Stimulated activated CD8-positive, alpha-beta memory T cell treated with anti-CD3 and anti-CD28 coated beads, Interleukin-15, amount 100 ng/mL, for 4 hours (primary cell): ENCODE results near the gene DLG2.
"Not testable (repeated sequence)": the region's sequence is repeated elsewhere in the genome, so short reads cannot be mapped to it uniquely, and the experiment has no call there.

ENCODE experiments used
- DNase-seq, 2 donors: peaks; one replicate each; pipeline ENCODE4 v3.0.0-alpha.2; 2020; ENCODE audit warnings: low read depth in 2 of 2

DLG2 gene

GRCh38 chr11:83642500-83642899 lies 1984.6 kb downstream of the DLG2 start:
- no peak for DNase-seq

DNA sequence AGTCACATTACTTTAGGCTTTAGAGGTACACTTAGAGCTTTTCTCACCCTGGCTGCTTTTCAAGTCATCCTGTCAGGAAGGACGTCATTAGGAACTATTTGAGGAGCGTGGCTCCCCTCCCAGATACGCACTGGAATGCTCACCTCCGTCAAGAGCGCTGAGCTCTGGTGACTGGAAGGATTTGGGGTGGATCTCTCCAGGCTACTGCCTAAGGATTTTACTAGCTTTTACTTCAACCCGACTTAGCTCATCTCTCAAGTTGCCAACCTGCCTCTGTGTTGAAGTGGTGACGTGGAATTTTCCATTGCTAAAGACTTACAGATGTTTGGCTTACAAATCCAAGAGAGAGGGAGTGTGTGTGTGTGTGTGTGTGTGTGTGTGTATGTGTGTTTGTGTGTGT lies 1985.6 kb downstream of the DLG2 start:
- no peak for DNase-seq

GRCh38 chr11:83639995-83640758 lies 1987.0 kb downstream of the DLG2 start:
- DNase-seq, result no peak

DNA sequence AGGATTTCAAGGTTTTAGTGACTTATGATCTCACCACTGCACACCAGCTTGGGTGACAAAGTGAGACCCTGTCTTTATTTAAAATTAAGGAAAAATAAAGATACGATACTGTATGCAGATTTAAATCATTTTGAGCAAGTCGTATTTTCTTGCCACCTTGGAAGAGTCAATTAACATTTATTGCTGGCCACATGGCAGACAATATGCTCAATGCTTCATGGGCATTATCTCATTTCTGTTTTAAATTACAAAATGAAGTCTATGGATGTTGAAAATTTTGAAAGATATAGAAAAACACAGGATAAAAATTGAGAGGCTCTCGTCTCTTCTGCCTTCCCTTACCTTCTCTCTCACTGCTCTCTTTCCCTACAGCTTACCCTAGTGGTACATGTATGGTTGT lies 1992.0 kb downstream of the DLG2 start:
- no peak for DNase-seq

DNA sequence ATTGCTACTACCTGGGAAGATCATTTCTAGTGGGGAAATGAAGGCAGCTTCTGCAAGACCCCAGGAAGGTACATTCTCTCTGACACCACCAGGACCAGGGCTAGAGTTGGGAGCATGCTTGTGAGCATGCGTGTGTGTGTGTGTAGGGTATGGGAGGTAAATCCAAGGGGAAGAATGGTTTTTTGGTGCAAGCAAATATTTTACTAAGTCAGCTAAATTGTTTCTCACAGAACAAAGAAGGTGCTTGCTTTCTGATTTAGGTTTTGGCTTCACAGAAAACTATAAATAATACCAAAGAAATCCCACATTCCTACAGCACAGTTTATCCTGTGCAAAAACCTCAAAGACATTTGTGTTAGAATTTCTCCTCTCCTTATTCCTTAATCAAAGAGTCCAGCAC lies 1996.9 kb downstream of the DLG2 start:
- DNase-seq, result no peak

DNA sequence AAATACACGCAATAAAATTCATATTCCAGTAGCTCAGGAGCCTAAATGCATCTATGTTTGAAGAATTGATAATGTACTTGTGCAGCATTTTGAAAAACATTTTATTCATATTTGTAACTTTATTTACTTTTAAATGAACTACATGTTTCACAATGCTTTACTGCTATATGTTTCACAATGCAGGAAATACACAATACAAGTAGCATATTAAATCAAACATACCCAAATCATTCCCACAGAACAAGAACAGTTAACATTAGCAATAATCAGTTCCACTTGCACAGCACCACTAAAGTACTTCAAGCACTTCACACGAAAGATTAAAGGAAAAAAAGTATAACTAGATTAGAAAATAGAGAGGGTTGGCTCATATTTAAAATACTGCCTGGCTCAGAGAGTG lies 1997.4 kb downstream of the DLG2 start:
- no peak for DNase-seq

DNA sequence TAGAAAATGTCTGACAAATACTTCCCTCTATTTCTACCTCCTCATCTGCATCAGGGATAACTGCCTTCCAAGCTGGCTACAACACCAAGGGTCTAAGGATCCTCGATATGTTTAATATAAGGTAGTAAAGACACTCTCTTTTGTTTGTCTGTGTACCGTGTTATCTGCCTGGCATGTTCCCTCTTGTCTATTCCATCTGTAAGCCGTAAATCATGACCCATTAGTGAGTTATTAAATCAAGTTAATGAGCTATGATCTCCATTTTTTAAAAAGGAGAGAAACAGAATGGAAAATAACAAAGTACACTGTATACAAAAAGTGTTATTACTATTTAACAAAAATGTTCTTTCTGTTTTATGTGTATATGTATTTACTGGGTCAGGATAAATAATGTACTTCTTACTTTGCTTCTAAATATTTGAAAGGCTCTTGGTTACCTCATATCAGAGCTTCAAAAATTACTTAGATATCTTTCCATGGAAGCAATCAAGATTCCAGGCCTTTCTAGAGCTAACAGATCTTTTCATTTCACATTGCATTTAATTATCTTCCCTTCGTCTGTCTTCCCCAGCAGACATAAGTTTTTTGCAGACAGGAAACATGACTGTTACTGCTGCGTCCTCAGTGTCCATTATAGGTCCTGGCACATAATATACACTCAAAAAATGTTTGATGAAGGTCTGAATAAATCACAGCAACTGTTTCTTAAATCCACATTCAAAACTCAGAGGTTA lies 1998.4 kb downstream of the DLG2 start:
- DNase-seq, result no peak

- DNase-seq, result no peak
Measured at GRCh38 chr11:83625336-83625735, 2001.8 kb downstream of the DLG2 start.

GRCh38 chr11:83617671-83618070 lies 2009.5 kb downstream of the DLG2 start:
- DNase-seq, result no peak

DNA sequence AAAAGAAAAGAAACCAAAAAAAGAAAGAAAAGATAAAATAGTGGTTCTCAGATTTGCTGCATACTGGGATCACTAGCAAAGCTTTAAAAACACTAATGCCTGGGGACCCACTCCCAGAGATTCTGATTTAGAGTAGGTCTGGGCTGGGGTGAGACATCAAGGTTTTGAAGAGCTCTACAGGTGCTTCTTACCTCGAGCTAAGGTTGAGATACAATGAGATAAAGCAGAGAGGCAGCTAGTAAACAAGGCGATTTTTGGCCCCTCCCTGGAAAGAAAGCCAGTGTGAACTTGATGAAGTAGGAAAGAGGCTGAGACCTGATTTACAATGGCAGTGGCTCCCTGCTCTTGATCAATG lies 2013.4 kb downstream of the DLG2 start:
- no peak for DNase-seq

GRCh38 chr11:83612891-83613766 lies 2014.0 kb downstream of the DLG2 start:
- no peak for DNase-seq

DNA sequence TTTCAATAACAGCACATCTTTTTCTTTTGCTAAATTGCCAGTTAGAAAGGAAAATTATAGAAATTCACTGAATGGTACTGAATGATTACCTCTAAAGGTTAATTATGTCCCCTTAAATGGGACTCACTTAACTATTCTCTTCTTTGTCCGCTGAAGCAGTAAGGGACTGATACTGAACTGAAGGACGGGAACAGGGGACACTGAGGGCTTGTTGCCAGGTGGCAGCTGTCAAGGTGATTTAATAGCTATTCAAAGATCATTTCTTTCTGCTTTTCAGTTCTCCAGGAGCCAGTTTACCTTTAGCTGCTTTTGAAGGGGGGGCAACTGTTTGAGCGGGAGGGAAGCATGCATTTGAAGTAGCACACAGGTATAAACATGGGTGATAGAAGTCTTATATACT lies 2015.5 kb downstream of the DLG2 start:
- no peak for DNase-seq

- no peak for DNase-seq
Measured at GRCh38 chr11:83611031-83611430, 2016.1 kb downstream of the DLG2 start.

DNA sequence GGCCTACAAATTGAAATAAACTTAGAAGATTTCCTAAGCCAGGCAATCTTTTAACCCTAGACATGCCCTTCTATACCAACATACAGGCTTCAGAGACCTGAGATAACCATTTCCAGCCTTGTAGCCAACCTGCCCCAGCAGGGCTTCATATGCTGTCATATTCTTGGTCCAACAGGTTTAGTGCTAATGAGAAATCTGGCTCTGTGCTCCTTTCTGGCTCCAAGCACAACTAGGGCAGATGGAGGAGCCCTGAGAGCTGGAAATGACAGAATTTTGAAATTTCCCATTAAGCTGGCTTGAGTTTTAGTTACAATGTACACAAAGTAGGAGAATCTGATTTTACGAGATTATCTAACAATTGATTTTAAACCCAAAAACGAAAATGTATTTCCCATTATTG lies 2018.0 kb downstream of the DLG2 start:
- DNase-seq, result no peak

GRCh38 chr11:83608571-83608970 lies 2018.6 kb downstream of the DLG2 start:
- DNase-seq, result no peak

DNA sequence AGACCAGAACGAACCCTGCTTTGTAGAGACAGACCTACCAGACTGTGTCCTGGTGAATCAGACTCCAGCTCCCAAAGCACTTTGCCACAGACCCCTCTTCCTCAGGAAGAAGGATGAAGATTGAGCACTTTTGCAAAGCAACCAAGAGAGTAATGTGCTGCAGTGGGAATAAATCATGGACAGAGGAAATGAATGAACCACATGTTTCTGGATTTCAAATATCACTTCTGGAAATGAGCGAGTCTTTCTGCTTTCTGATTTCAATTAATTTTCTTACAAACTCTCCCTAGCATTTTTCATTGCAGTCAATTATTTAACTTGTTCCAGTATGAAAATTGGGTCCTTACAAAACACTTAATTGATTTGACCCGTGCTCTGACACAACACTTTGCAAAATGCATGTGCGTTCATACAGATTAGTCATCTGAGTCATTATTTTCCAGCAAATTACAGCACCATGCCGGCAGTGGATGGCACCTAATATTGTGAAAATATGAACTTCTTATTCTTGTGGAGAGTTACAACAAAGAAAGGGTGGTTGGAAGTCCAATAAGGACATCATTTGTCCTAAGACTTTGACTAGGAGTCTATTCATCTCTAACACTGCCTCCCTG lies 2025.1 kb downstream of the DLG2 start:
- DNase-seq, result no peak

DNA sequence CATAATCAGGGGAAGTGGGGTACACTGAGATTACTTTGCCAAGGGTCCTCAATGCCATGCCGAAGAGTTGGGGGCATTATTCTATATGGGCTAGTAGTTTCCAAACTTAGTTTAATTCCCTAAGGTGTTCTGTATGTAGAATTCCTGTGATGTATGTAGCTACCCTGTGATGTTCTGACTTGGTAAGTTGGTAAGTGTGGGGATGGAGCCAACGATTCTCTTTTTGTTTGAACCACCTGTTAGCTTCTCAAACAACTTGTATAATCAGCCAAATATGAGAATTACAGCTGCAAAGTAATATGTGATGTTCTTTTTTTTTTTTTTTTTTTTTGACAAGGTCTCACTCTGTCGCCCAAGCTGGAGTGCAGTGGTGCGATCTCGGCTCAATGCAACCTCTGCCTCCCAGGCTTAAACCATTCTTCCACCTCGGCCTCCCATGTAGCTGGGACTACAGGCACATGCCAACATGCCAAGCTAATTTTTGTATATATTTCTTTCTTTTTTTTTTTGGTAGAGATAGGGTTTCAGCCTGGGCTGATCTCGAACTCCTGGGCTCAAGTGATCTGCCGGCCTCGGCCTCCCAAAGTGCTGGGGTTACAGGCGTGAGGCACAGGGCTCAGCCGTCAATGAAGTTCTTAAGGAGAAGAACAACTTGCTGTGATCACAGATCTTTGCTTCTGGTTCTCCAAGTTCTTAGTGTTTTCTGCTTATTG lies 2025.8 kb downstream of the DLG2 start:
- no peak for DNase-seq

GRCh38 chr11:83600661-83601060 lies 2026.5 kb downstream of the DLG2 start:
- no peak for DNase-seq

DNA sequence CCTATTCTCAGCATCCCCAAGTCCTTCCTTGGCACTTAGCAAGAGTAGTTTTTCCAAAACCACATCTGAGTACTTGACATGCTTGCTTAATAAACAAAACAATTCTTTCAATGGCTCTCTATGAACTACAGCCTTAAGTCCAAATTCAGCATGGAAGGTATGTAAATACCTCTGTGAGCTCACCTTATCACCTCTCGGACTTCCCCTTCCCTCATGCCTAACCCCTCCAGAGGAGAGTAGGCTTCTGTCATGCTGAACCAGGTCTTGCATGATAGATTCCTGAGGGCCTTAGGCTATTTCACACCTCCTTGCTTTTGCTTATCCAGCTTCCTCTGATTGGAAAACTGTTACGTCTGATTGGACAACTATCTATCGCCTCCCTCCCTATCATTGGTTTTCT lies 2028.1 kb downstream of the DLG2 start:
- DNase-seq, result no peak

- DNase-seq, result not testable (repeated sequence)
Measured at GRCh38 chr11:83587797-83588196, 2039.3 kb downstream of the DLG2 start.

DNA sequence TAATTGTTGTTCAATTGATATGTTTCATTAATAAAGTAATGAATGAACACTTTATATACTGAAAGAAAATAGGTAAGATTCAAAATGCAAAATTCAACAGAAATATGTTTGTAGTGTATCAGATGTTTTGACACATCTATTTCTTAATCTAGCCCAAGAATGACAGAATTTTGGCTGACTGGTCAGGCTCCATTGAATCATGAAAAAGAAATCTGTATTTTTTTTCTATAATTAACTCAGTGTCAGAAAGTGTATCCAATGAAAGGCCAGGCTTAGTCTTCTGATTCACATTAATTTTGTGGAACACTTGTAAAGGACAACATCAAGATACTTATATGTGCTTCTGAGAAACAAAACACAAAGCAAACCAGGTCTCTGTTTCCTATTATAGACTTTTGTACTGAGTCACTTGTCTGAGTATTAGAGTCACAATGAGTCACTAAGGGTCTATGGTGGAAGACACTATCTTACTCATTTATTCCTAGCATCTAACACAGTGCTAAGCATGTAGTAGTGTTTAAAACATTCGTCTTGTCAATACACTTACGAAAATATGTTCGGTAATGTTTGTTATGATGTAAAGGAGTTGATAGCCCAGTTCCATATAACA lies 2043.3 kb downstream of the DLG2 start:
- no peak for DNase-seq
